Endodermal cell (in vitro differentiated cells): ENCODE measurements around the gene ZMPSTE24. TPM values are rescaled to one million over a fixed set of nuclear protein-coding genes. Genes with fewer than 3 reads are reported as not detected.

Experiments
- DNase-seq: peaks from one replicate; pipeline ENCODE4 v3.0.0-alpha.2; 2017
- H3K27ac ChIP-seq: 2 replicates; pipeline ENCODE4 v1.5.1; 2013; ENCODE audit warnings: mild to moderate bottlenecking, low read depth, low read length, moderate library complexity
- H3K27me3 ChIP-seq: 2 replicates; pipeline ENCODE4 v1.6.1; 2013; ENCODE audit warnings: mild to moderate bottlenecking, low read length, moderate library complexity; ENCODE audit not compliant: insufficient read depth, control insufficient read depth, poor library complexity, severe bottlenecking
- H3K36me3 ChIP-seq: 2 replicates; pipeline ENCODE4 v1.7.0; 2013; ENCODE audit warnings: mild to moderate bottlenecking, low read length, moderate library complexity; ENCODE audit not compliant: control insufficient read depth, insufficient read depth
- H3K4me1 ChIP-seq: one replicate; pipeline ENCODE4 v1.7.0; 2013; ENCODE audit warnings: low read length; ENCODE audit not compliant: control insufficient read depth, insufficient read depth
- H3K4me3 ChIP-seq: 2 replicates; pipeline ENCODE4 v1.5.1; 2013; ENCODE audit warnings: mild to moderate bottlenecking, low read length, moderate library complexity
- H3K9ac ChIP-seq: 2 replicates; pipeline ENCODE4 v1.6.1; 2013; ENCODE audit warnings: mild to moderate bottlenecking, low read length, moderate library complexity; ENCODE audit not compliant: poor library complexity, severe bottlenecking; ENCODE audit errors: extremely low read depth
- H3K9me3 ChIP-seq: 2 replicates; pipeline ENCODE4 v1.6.1; 2013; ENCODE audit warnings: mild to moderate bottlenecking, low read length, moderate library complexity; ENCODE audit not compliant: control insufficient read depth
- H3K27ac Mint-ChIP-seq: 2 replicates; pipeline ENCODE4 v1.8.0; 2020; ENCODE audit warnings: mixed read lengths
- H3K27me3 Mint-ChIP-seq: 2 replicates; pipeline ENCODE4 v1.8.0; 2021; ENCODE audit warnings: mild to moderate bottlenecking, mixed read lengths; ENCODE audit not compliant: insufficient read depth
- H3K36me3 Mint-ChIP-seq: 2 replicates; pipeline ENCODE4 v1.8.0; 2020; ENCODE audit warnings: low read depth, mixed read lengths
- H3K4me1 Mint-ChIP-seq: 2 replicates; pipeline ENCODE4 v1.8.0; 2020; ENCODE audit warnings: mixed read lengths
- H3K4me3 Mint-ChIP-seq: 2 replicates; pipeline ENCODE4 v1.8.0; 2020; ENCODE audit warnings: mild to moderate bottlenecking, moderate library complexity, mixed read lengths
- H3K9me3 Mint-ChIP-seq: 2 replicates; pipeline ENCODE4 v1.8.0; 2020; ENCODE audit warnings: mild to moderate bottlenecking, mixed read lengths
- CTCF ChIP-seq: fragments of 200-600 bp; sonication (generic); conservative IDR thresholded peaks from 2 replicates; pipeline ENCODE4 v1.5.0; 2021; ENCODE audit warnings: antibody characterized with exemption, mild to moderate bottlenecking
- WGBS, 2 experiments: methylation state at CpG; one replicate each; pipeline versions ENCODE4 v1.1.5 to v1.1.7; 2013; ENCODE audit warnings: missing lambda C conversion rate in 2 of 2, mixed read lengths in 1 of 2; ENCODE audit not compliant: insufficient coverage in 1 of 2, insufficient read length in 1 of 2; 5-methylcytosine and 5-hydroxymethylcytosine counted together
- total RNA-seq, 2 donors: library from RNA; stranded (reverse); fragmentation: NEBNext Ultra II Directional in 1 of 2; extraction: Animal tissue kit (Norgen Biotek cat#: 25700) in 1 of 2; gene quantifications; 2 replicates in 1 of 2; 3 replicates in 1 of 2; pipeline ENCODE4 v1.2.1, GENCODE V29; 2021

Gene ZMPSTE24
- total RNA-seq, 2 donors from 2014 or later: 41.4 to 42.4 TPM

GRCh38 chr1:40302475-40302874 lies 44.4 kb downstream of the ZMPSTE24 start:
- Mint-ChIP-seq H3K4me3 (no peak overlapping the region), H3K9me3 (no peaks in the 10 kb centered on the region), H3K27me3 (no peaks in the 10 kb centered on the region), H3K4me1 (no peaks in the 10 kb centered on the region), H3K27ac (no peak overlapping the region), H3K36me3 (peaks cover 34% of the 10 kb centered on the region)
- Histone ChIP-seq H3K4me1 (no peaks in the 10 kb centered on the region), H3K9me3 (no peaks in the 10 kb centered on the region), H3K27me3 (no peaks in the 10 kb centered on the region), H3K4me3 (no peak overlapping the region), H3K27ac (no peak overlapping the region), H3K36me3 (peaks cover 30% of the 10 kb centered on the region), H3K9ac (no peak overlapping the region)
- WGBS, 2 experiments: 88 to 89% methylated on average over 6 to 13 of the region's 13 CpGs
- no peak for DNase-seq
- TF ChIP-seq CTCF: no peak

GRCh38 chr1:40303051-40303771 lies 45.2 kb downstream of the ZMPSTE24 start:
- Histone ChIP-seq H3K4me3 (no peak overlapping the region), H3K9ac (no peak overlapping the region), H3K27ac (no peak overlapping the region), H3K36me3 (peaks cover 38% of the 10 kb centered on the region), H3K4me1 (no peaks in the 10 kb centered on the region), H3K27me3 (no peaks in the 10 kb centered on the region), H3K9me3 (no peaks in the 10 kb centered on the region)
- no peak for TF ChIP-seq CTCF
- H3K4me3 Mint-ChIP-seq: no peak overlapping the region
- H3K27me3 Mint-ChIP-seq: no peaks in the 10 kb centered on the region
- no peaks in the 10 kb centered on the region for H3K9me3 Mint-ChIP-seq
- H3K36me3 Mint-ChIP-seq: peaks cover 37% of the 10 kb centered on the region
- WGBS, 2 experiments: 95 to 99% methylated on average over 13 to 38 of the region's 38 CpGs
- no peaks in the 10 kb centered on the region for H3K4me1 Mint-ChIP-seq
- DNase-seq: no peak
- H3K27ac Mint-ChIP-seq: no peak overlapping the region

GRCh38 chr1:40303790-40304189 lies 45.8 kb downstream of the ZMPSTE24 start:
- no peaks in the 10 kb centered on the region for H3K9me3 ChIP-seq
- no peak for DNase-seq
- Mint-ChIP-seq H3K27me3 (no peaks in the 10 kb centered on the region), H3K27ac (no peak overlapping the region), H3K4me1 (no peaks in the 10 kb centered on the region), H3K36me3 (peaks cover 37% of the 10 kb centered on the region), H3K9me3 (no peaks in the 10 kb centered on the region), H3K4me3 (no peak overlapping the region)
- H3K36me3 ChIP-seq: peaks cover 40% of the 10 kb centered on the region
- H3K4me3 ChIP-seq: no peak overlapping the region
- no peak overlapping the region for H3K9ac ChIP-seq
- H3K27me3 ChIP-seq: no peaks in the 10 kb centered on the region
- H3K4me1 ChIP-seq: no peaks in the 10 kb centered on the region
- H3K27ac ChIP-seq: no peak overlapping the region
- WGBS, 2 experiments: 97% methylated on average over 16 to 33 of the region's 33 CpGs
- no peak for TF ChIP-seq CTCF
